GM08714 (cell line): Measurements from ENCODE around the gene ANKRD49.

Experiments used
- H3K4me3 ChIP-seq: fragments of 200-500 bp; sonication (Bioruptor generic); 2 replicates; pipeline ENCODE4 v1.5.1; 2014; ENCODE audit warnings: mild to moderate bottlenecking, low read length, inconsistent platforms
- ZNF274 ChIP-seq: IDR thresholded peaks from 2 replicates; pipeline ENCODE4 v1.6.1; 2012; ENCODE audit warnings: mild to moderate bottlenecking, low read depth, low read length

ANKRD49 gene, protein sequence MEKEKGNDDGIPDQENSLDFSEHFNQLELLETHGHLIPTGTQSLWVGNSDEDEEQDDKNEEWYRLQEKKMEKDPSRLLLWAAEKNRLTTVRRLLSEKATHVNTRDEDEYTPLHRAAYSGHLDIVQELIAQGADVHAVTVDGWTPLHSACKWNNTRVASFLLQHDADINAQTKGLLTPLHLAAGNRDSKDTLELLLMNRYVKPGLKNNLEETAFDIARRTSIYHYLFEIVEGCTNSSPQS

DNA sequence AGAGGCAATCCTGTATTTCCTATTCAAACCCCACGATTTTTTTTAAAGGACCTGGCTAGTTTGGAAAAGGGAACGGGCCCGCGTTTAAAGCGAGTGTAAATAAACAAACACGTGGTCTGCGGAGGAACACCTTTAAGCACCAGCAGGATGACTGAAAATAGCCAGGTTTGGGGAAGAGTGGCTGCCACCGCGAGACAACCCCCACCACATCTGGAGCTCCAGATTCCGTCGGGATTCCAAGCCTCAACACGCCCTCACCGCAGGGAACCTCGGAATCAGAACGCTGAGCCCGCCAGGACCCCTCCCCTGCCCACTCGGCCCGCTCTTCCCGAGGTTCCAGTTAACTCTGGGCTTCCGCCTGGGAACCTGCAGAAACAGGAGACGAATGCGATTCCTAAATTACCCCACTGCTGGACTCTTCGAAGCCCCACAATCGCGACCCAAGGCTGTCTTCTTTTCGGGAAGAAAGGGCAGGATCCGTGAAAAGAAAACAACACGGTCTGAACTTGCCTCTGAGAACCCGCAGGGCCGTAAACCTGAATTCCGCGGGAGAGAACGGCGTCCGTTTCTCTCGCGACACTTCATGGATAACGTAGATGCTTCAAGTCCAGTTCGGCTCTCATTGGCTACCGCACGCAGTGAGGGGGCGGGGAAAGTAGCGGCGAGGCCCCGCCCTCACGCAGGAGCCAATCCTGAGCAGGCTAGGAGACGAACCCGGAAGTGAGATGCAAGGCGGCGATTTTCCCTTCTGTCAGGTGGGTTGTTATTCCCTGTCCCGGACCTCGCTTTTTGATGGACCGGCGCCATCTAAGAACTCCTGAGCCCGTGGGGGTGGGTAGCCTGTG, at the start of gene ANKRD49, which contains the start of gene MRE11:
Gene ANKRD49, plus strand, starts transcription at position 704 of the 845 bp plus-strand sequence. CDS start 2,710 bp downstream, outside the sequence.
Gene MRE11, minus strand, starts transcription at position 564 of the 845 bp plus-strand sequence. CDS start 1,043 bp downstream, outside the sequence.
- H3K4me3 ChIP-seq: peak within 1 kb of the TSS; percentile 94
- TF ChIP-seq ZNF274: no peak

DNA sequence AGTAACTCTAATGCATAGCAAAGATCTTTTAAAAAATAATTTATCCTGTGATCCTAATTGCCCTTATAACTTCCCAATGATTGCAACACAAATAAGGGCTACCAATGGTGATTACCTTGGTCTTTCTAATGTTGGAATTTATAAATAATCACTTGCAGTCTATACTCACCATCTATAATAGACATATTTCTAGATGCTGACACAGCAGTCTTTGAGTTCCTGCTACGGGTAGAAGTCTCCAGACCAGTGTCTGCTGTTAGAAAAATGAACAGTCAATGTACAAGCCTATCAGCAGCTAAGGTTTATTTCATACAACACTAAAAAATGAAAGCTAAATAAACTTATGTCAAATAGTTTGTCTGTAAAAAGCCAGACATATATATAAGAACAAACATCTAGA, 48.1 kb upstream of the ANKRD49 start:
- no peak for TF ChIP-seq ZNF274
- H3K4me3 ChIP-seq: no peak overlapping the region

DNA sequence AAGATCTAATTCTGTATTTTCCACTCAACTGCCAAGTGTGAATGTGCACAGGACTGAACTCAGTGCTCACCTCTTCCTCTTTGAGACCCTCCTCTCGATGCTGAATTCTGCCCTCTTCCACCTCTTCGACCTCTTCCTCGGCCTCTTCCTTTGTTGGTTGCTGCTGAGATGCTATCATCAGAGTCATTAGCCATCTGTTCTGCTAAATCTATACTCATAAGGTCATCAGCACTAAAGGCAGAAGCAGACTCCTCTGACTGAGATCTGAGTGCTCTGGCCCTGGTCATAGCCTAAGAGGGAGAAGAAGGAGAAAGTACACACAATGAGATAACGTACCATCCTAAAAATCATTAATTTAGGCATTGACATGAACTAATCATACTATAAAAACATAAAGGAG, 46.6 kb upstream of the ANKRD49 start:
- H3K4me3 ChIP-seq: no peak overlapping the region
- no peak for TF ChIP-seq ZNF274

DNA sequence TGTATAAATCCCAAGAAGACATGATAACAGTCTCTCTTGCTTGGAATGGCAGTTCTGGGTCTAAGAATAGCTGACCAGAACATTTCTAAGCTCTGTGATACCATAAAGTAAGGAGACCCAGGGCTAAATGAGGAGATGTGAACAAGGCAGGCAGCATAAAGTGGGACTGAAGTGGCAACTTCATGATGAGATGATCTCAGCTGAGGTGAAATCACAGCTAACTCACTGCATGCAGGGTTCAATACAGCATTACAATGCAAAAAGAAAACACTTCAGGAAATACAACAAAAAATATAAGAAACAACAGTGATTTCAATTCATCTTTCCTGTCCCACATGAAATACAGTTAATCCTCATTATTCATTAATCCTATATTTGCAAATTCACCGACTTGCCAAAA, 44.8 kb upstream of the ANKRD49 start:
- TF ChIP-seq ZNF274: no peak
- H3K4me3 ChIP-seq: no peak overlapping the region

DNA sequence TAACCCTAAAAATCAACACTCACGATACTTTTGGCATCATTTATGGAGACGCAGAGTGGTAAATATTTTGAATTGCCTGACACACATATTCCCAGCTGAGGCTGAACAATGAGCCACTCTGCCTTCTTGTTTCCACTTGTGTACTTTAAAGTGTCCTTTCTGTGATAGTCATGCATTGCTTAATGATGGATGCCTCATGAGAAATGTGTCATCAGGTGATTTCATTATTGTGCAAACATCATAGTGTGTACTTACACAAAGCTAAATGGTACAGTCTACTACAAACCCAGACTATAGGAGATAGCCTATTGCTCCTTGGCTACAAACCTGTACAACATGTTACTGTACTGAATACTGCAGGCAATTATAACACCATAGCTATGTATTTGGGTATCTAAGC, 44.3 kb upstream of the ANKRD49 start:
- no peak for TF ChIP-seq ZNF274
- no peak overlapping the region for H3K4me3 ChIP-seq

DNA sequence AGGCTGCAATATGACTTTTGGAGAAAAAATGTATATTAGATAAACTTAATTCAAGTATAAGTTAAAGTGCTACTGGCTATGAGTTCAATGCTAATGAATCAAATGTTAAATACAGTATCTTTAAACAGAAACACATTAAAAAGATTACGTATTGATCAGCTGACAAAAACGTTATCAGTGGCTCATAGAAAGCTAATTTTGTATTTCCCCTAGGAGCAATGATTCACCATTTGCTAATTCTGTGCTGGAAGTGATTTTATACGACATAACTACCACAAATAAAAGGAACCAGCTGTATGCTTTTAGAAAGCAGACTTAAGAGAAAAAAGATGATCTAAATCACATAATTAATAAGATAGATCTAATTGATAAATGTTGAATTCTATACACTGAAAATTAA, 43.7 kb upstream of the ANKRD49 start:
- no peak for TF ChIP-seq ZNF274
- no peak overlapping the region for H3K4me3 ChIP-seq

DNA sequence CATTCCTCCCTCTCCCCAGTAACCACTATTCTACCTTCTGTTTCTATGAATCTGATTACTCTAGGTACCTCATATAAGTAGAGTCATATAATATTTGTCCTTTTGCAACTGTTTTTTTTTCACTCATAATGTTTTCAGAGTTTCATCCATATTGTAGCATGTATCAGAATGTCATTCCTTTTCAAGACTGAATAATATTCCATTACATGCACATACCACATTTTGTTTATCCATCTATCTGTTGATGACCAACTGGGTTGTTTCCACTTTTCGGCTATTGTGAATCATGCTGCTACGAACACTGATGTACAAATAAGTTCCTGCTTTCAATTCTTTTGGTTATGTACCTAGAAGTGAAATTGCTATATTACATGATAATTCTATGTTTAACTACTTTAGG, 40.8 kb upstream of the ANKRD49 start:
- no peak for TF ChIP-seq ZNF274
- H3K4me3 ChIP-seq: no peak overlapping the region

DNA sequence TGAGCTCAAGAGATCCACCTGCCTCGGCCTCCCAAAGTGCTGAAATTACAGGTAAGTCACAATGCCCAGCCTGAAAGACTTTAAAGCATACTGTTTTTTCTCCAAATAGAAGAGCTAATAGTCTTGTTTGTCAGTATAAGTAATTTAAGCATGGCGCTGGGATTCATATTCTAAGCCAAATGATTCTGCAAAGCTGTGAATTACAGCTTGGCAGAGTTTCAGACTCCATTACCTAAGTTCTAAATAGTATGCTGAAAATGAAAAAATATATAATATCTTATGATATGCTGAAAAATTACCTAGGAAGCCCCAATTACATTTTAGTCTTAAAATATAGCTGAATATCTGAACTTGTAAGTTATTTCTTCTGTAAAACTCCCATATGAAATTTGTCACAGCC, 39.5 kb upstream of the ANKRD49 start:
- TF ChIP-seq ZNF274: no peak
- no peak overlapping the region for H3K4me3 ChIP-seq

DNA sequence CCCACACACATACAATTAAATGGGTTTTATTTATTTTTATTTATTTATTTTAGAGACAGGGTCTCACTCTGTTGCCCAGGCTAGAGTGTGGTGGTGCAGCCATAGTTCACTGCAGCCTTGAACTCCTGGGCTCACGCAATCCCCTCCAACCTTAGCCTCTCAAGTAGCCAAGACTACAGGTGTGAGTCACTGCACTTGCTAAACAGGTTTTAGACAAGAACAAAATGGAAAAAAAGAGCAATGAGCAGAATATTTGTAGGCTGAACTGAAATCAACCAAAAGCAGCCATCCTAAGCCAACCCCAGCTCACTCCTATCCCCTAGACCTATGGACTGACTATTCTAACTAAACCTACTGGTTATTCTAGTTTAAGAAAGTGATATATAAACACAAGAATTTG, 37.9 kb upstream of the ANKRD49 start:
- no peak overlapping the region for H3K4me3 ChIP-seq
- TF ChIP-seq ZNF274: no peak

DNA sequence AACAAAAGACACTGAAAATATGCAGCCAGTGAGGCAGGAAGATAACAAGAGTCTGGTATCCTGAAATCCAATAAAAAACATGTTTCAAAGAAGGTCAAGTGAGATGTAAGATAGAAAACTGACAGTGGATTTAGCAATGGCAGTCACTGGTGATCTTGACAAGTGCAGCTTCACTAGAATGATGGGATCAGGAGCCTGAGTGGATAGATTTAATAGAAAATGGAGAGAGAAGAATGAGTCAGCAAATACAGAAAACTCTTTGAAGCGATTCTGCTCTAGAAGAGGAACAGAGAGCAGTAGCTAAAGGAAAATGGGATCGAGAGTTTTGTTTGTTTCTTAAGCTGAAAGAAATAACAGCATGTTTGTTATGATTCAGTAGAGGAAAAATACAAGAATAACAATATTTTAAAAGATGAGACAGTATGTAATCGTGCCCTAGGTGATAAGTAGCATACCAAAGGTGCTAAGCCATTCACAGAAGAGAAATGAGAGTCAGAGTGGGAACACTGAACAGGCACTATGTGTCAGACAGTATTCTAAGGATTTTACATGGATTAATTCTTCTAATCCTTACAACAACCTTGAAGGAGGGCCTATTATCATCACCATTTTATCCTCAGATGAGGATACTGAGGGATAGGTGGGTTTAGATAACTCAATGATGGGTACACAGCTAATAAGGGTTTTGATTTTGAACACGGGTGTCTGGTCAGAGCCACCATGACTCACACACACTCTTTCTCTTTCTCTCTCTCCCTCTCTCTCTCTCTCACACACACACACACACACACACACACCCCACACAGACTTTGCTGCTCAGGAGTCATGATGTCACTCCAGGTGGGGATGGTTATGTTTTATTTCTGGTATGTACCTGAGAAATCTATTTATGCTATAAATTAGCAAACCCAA, 36.4 kb upstream of the ANKRD49 start:
- TF ChIP-seq ZNF274: no peak
- no peak overlapping the region for H3K4me3 ChIP-seq

DNA sequence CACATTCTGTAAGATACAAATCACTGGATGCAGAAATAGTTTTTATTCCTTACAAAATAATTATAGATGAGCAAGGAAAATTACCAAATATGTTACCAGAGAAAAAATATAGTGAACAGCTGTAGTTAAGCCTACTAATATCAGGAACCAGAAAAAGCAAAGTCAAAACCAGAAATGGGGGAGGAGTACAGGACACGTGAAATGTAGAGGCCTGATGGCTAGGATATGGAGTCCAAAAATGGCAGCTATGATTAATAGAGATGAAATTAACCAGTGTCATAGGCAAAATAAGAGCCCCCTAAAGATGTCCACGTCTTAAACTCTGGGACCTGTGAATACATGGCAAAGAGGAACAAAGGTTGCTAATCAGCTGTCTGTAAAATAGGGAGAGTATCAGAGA, 34.2 kb upstream of the ANKRD49 start:
- no peak overlapping the region for H3K4me3 ChIP-seq
- TF ChIP-seq ZNF274: no peak

DNA sequence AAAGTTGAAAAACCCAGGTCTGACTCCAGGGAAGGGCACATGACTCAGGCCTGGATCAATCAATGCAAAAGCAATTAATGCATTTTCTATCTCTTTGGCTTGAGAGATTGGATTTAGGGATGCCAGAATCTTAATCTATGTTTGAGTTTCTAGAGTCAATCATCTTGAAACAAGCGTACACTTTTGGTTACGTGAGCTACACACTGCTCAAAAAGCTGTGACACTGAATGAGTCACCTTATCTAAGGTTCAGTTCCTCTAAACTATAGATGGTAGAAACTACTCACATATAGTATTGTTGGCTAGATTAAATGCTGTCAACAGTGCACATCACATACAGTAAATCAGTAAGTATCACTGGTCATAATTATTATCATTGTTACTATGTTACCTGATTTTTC, 24.4 kb upstream of the ANKRD49 start:
- H3K4me3 ChIP-seq: no peak overlapping the region
- no peak for TF ChIP-seq ZNF274

DNA sequence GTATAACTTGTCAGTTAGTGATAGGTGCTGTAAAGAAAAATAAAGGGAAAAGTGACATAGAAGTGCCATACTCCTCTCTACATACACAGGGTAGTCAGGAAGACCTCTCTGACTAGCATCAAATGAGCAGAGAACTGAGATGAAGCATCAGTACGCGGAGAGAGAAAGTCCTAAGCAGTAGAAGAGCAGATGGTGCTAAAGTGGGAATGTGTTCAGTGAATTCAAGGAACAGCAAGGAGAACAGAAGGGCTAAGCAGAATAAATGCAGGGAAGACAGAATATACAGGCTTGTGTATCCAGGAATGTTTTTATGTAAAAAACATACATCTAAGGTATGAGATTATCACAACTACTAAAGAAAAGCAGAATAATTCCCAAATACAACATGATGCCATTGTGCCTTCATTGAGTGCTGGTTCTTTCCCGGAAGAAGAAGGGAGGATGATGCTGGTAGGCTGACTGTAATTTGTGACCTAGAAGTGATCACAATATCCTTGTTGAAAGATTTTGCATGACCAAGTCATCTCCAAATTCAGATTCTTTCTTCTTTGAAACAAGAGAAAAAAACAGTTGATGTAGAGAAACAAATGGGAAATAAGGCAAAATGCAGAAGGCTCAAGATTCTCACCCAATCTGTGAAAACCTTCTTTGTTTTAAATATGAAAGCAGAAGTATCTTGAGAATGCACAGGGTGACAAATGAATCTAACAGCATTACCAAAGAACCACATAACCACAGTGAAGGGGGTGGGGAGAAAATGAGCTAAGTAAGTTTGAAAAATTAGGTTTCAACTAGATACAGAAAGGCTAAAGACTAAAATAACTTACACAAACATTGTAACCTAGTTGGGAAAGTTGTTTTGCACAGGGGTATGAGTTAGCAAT, 20.6 kb upstream of the ANKRD49 start:
- H3K4me3 ChIP-seq: no peak overlapping the region
- TF ChIP-seq ZNF274: no peak

DNA sequence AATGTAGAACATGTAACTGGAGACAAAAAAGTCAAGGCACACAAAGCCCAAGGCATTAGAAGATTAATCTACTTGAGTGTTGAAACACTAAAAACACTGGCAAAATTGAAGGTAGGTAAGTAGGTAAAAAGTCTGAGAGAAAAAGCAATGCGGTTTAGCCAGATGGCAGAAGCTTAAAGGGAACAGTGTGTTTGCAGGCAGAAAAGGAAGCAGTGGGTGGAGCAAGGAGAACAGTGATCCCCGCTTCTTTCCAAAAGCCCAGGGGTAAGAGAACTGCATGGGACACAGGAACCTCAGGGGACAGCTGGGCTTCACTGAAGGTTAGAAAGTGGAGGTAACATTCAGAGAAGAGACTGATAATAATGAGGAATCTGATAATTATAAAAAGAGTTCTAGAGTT, 16.2 kb upstream of the ANKRD49 start:
- TF ChIP-seq ZNF274: no peak
- H3K4me3 ChIP-seq: no peak overlapping the region
